ENCODE measurements around the gene RNU5B-1.

RNU5B-1 gene

GRCh38 chr15:65327651-65328393 lies 23.3 kb downstream of the RNU5B-1 start:
- H2AFZ ChIP-seq (ENCODE audit: low read length): no peak overlapping the region
- H3F3A ChIP-seq (ENCODE audit: insufficient read depth, low read length): no peaks in the 10 kb centered on the region
- H3K79me2 ChIP-seq (ENCODE audit: low read length): no peaks in the 10 kb centered on the region
- H3K4me3 ChIP-seq (ENCODE audit: low read length): no peak overlapping the region
- no peaks in the 10 kb centered on the region for H3K36me3 ChIP-seq (replicated peaks; ENCODE audit: insufficient read depth, low read length)
- TF ChIP-seq CTCF (IDR thresholded peaks at IDR 0.05; ENCODE audit: low read length) (no peak), EZH2 (optimal IDR thresholded peaks at IDR 0.05; ENCODE audit: low read depth, low read length) (no peak), EZH2phosphoT487 (IDR thresholded peaks at IDR 0.05; ENCODE audit: low read length) (no peak)
- peaks cover 3% of the 10 kb centered on the region; the same call in 1 of the 2 replicates for H3K27me3 ChIP-seq (replicated peaks; ENCODE audit: insufficient read depth, low read length)
- H3K4me1 ChIP-seq (ENCODE audit: low read length): no peaks in the 10 kb centered on the region
- no peak overlapping the region for H3K27ac ChIP-seq (ENCODE audit: low read length)
- no peak overlapping the region for H3K4me2 ChIP-seq (ENCODE audit: low read depth, low read length)
- no peaks in the 10 kb centered on the region for H3K9me2 ChIP-seq (replicated peaks; ENCODE audit: insufficient read depth, low read length)
- no peak for DNase-seq
- no peaks in the 10 kb centered on the region for H4K20me1 ChIP-seq (ENCODE audit: insufficient read depth, low read length)
- no peak overlapping the region for H3K9ac ChIP-seq (ENCODE audit: low read length)
- H3K9me3 ChIP-seq (replicated peaks; ENCODE audit: insufficient read depth, low read length): no peaks in the 10 kb centered on the region

GRCh38 chr15:65328506-65329287 lies 24.2 kb downstream of the RNU5B-1 start:
- H3K9me2 ChIP-seq (replicated peaks; ENCODE audit: insufficient read depth, low read length): no peaks in the 10 kb centered on the region
- H3K27me3 ChIP-seq (replicated peaks; ENCODE audit: insufficient read depth, low read length): peaks cover 3% of the 10 kb centered on the region; the same call in 1 of the 2 replicates
- H2AFZ ChIP-seq (ENCODE audit: low read length): no peak overlapping the region
- H3K4me1 ChIP-seq (ENCODE audit: low read length): no peaks in the 10 kb centered on the region
- H3K79me2 ChIP-seq (ENCODE audit: low read length): no peaks in the 10 kb centered on the region
- H4K20me1 ChIP-seq (ENCODE audit: insufficient read depth, low read length): no peaks in the 10 kb centered on the region
- no peak overlapping the region for H3K27ac ChIP-seq (ENCODE audit: low read length)
- H3K9me3 ChIP-seq (replicated peaks; ENCODE audit: insufficient read depth, low read length): no peaks in the 10 kb centered on the region
- no peak overlapping the region for H3K4me2 ChIP-seq (ENCODE audit: low read depth, low read length)
- no peaks in the 10 kb centered on the region for H3K36me3 ChIP-seq (replicated peaks; ENCODE audit: insufficient read depth, low read length)
- TF ChIP-seq CTCF (IDR thresholded peaks at IDR 0.05; ENCODE audit: low read length): no peak
- no peak for TF ChIP-seq EZH2 (optimal IDR thresholded peaks at IDR 0.05; ENCODE audit: low read depth, low read length)
- TF ChIP-seq EZH2phosphoT487 (IDR thresholded peaks at IDR 0.05; ENCODE audit: low read length): no peak
- no peak overlapping the region for H3K9ac ChIP-seq (ENCODE audit: low read length)
- H3K4me3 ChIP-seq (ENCODE audit: low read length): no peak overlapping the region
- DNase-seq: no peak
- H3F3A ChIP-seq (ENCODE audit: insufficient read depth, low read length): no peaks in the 10 kb centered on the region

GRCh38 chr15:65329288-65329983 lies 25.0 kb downstream of the RNU5B-1 start:
- Histone ChIP-seq H4K20me1 (ENCODE audit: insufficient read depth, low read length) (no peaks in the 10 kb centered on the region), H3K4me1 (ENCODE audit: low read length) (no peaks in the 10 kb centered on the region), H3K36me3 (replicated peaks; ENCODE audit: insufficient read depth, low read length) (no peaks in the 10 kb centered on the region)

More at GRCh38 chr15:65329288-65329983, 25.0 kb downstream of the RNU5B-1 start:
- Histone ChIP-seq H3K27me3 (replicated peaks; ENCODE audit: insufficient read depth, low read length) (peaks cover 3% of the 10 kb centered on the region; the same call in 1 of the 2 replicates), H3K79me2 (ENCODE audit: low read length) (no peaks in the 10 kb centered on the region), H3K4me3 (ENCODE audit: low read length) (no peak overlapping the region), H3K4me2 (ENCODE audit: low read depth, low read length) (no peak overlapping the region), H3F3A (ENCODE audit: insufficient read depth, low read length) (no peaks in the 10 kb centered on the region), H3K9me3 (replicated peaks; ENCODE audit: insufficient read depth, low read length) (no peaks in the 10 kb centered on the region), H3K27ac (ENCODE audit: low read length) (no peak overlapping the region), H3K9me2 (replicated peaks; ENCODE audit: insufficient read depth, low read length) (no peaks in the 10 kb centered on the region), H2AFZ (ENCODE audit: low read length) (no peak overlapping the region), H3K9ac (ENCODE audit: low read length) (no peak overlapping the region)
- no peak for DNase-seq
- no peak for TF ChIP-seq EZH2phosphoT487 (IDR thresholded peaks at IDR 0.05; ENCODE audit: low read length)
- no peak for TF ChIP-seq CTCF (IDR thresholded peaks at IDR 0.05; ENCODE audit: low read length)
- TF ChIP-seq EZH2 (optimal IDR thresholded peaks at IDR 0.05; ENCODE audit: low read depth, low read length): no peak

Data from MM.1S (cell line).